GM12891 (cell line): ENCODE measurements around the gene MAPKBP1.

Experiments used
- PAX5 ChIP-seq: IDR thresholded peaks from 2 replicates; pipeline ENCODE4 v1.6.1; 2011; ENCODE audit warnings: low read length, moderate library complexity, mild to moderate bottlenecking; ENCODE audit not compliant: insufficient read depth, severe bottlenecking
- POLR2A ChIP-seq: IDR thresholded peaks from 2 replicates; pipeline ENCODE4 v1.6.1; 2011; ENCODE audit warnings: low read depth, low read length, control low read depth
- POLR2AphosphoS5 ChIP-seq: IDR thresholded peaks from 2 replicates; pipeline ENCODE4 v1.6.1; 2011; ENCODE audit warnings: low read depth, low read length, control low read depth
- TAF1 ChIP-seq: IDR thresholded peaks from 2 replicates; pipeline ENCODE4 v1.6.1; 2011; ENCODE audit warnings: low read depth, low read length, control low read depth

GRCh38 chr15:41822957-41823356 is 48.7 kb downstream of the MAPKBP1 start:
- no peak for TF ChIP-seq POLR2A
- no peak for TF ChIP-seq PAX5
- TF ChIP-seq TAF1: no peak
- no peak for TF ChIP-seq POLR2AphosphoS5
